HEK293T (cell line): ENCODE results near the gene MGAT4A.

Experiments used
- CTCF ChIA-PET: fragments of 350-600 bp; formaldehyde crosslinking; extraction: SDS; loops from one replicate; lab custom pipeline; 2021; ENCODE audit warnings: antibody characterized with exemption, inconsistent platforms; lab: Yijun Ruan, JAX
- POLR2A ChIA-PET: fragments of 350-600 bp; formaldehyde crosslinking; extraction: SDS; loops from one replicate; lab custom pipeline; 2020; ENCODE audit warnings: antibody characterized with exemption, inconsistent platforms; lab: Yijun Ruan, JAX
- DNase-seq: peaks from one replicate; pipeline ENCODE4 v3.0.0; 2012; ENCODE audit warnings: mixed read lengths; ENCODE audit errors: extremely low spot score
- ARNT ChIP-seq: fragments of 450-650 bp; IDR thresholded peaks from 2 replicates; pipeline ENCODE4 v1.6.1; 2017; ENCODE audit warnings: mild to moderate bottlenecking
- BHLHE40 ChIP-seq: fragments of 450-650 bp; IDR thresholded peaks from 2 replicates; pipeline ENCODE4 v1.6.1; 2016; ENCODE audit warnings: mild to moderate bottlenecking, moderate library complexity, borderline replicate concordance
- CTBP1 ChIP-seq: fragments of 450-650 bp; IDR thresholded peaks from 2 replicates; pipeline ENCODE4 v1.6.1; 2016; ENCODE audit warnings: borderline replicate concordance
- ELF4 ChIP-seq: fragments of 450-650 bp; IDR thresholded peaks from 2 replicates; pipeline ENCODE4 v1.6.1; 2017; ENCODE audit warnings: antibody characterized with exemption
- FOXA1 ChIP-seq: fragments of 450-650 bp; IDR thresholded peaks from 2 replicates; pipeline ENCODE4 v1.6.1; 2016; ENCODE audit warnings: mild to moderate bottlenecking
- FOXK2 ChIP-seq: fragments of 450-650 bp; IDR thresholded peaks from 2 replicates; pipeline ENCODE4 v1.6.1; 2016; ENCODE audit warnings: mild to moderate bottlenecking
- FOXM1 ChIP-seq: fragments of 450-650 bp; IDR thresholded peaks from 2 replicates; pipeline ENCODE4 v1.6.1; 2017; ENCODE audit warnings: mild to moderate bottlenecking, borderline replicate concordance
- HDGF ChIP-seq: fragments of 450-650 bp; IDR thresholded peaks from 2 replicates; pipeline ENCODE4 v1.6.1; 2017; ENCODE audit warnings: antibody characterized with exemption, borderline replicate concordance
- L3MBTL2 ChIP-seq: fragments of 450-650 bp; conservative IDR thresholded peaks from 2 replicates; pipeline ENCODE4 v1.6.1; 2016; ENCODE audit warnings: mild to moderate bottlenecking
- LEF1 ChIP-seq: fragments of 450-650 bp; IDR thresholded peaks from 2 replicates; pipeline ENCODE4 v1.6.1; 2017; ENCODE audit warnings: mild to moderate bottlenecking, borderline replicate concordance
- NFRKB ChIP-seq: fragments of 450-650 bp; IDR thresholded peaks from 2 replicates; pipeline ENCODE4 v1.6.1; 2016; ENCODE audit warnings: mild to moderate bottlenecking, moderate library complexity
- SP1 ChIP-seq: fragments of 450-650 bp; IDR thresholded peaks from 2 replicates; pipeline ENCODE4 v1.6.1; 2017
- SUZ12 ChIP-seq: fragments of 450-650 bp; IDR thresholded peaks from 2 replicates; pipeline ENCODE4 v1.6.1; 2016; ENCODE audit warnings: mild to moderate bottlenecking
- TARDBP ChIP-seq: fragments of 450-650 bp; IDR thresholded peaks from 2 replicates; pipeline ENCODE4 v1.6.1; 2016
- ZNF384 ChIP-seq: fragments of 450-650 bp; IDR thresholded peaks from 2 replicates; pipeline ENCODE4 v1.6.1; 2016
- TF ChIP-seq, protein P1 (sequence below): fragments of 450-650 bp; IDR thresholded peaks from 2 replicates; pipeline ENCODE4 v1.6.1; 2016

The MGAT4A gene

DNA sequence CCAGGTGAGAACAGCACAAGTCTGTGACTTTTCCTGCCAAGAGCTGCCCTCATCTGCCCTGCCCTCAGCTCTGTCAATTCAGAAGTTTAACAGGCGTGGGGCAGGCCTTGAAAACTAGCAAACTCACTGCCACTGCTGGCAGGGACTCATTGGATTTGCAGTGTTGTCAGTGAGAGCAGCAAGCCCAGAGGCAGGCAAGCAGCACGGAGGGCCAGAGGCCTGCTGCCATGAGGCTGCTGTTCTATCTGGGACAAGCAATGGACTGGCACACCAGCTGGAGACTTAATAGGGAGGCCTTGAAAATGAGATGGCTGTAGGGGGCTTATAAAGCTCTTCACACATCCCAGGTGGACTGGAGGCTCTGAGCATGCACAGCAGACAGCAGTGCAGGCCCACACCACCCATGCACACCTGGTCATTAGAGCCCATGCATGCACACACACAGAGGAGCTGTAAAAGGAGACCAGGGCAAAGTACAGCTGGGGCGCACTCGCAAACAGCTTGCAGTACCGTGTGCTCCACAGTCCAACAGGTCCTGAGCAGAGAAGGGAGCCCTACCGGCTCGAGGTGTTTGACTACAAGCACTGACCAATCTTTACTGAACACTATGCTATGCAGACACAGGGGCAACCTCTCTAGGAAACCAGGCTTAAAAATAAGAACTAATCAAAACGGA is 28.7 kb downstream of the MGAT4A start:
- ChIA-PET CTCF (no interaction called here), POLR2A (interaction anchor here (0.8 kb wide), 1 partner anchor 28 kb away, joined by 3 read pairs; the partner anchor contains the start of gene MGAT4A)
- TF ChIP-seq, protein P1, sequence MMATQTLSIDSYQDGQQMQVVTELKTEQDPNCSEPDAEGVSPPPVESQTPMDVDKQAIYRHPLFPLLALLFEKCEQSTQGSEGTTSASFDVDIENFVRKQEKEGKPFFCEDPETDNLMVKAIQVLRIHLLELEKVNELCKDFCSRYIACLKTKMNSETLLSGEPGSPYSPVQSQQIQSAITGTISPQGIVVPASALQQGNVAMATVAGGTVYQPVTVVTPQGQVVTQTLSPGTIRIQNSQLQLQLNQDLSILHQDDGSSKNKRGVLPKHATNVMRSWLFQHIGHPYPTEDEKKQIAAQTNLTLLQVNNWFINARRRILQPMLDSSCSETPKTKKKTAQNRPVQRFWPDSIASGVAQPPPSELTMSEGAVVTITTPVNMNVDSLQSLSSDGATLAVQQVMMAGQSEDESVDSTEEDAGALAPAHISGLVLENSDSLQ: no peak
- no peak for TF ChIP-seq SUZ12
- TF ChIP-seq FOXA1: no peak
- DNase-seq: no peak

DNA sequence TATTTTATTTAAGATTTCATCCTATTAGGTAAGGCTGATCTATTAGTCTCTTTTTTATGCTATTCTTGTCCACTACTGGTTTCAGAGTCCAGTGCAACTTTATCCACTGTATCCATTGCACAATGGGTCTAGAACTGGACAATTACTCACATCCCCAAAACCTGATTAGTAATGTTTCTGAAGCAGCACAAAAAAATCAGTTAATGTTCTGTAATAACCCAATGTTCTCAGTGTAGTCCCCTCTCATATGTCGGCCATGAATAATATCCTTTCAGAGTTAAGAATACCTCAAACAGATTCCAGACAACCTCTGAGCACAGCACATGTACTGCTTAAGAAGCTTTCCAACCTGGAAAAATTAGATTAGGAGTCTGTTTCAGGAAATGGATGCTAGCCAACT is 29.7 kb downstream of the MGAT4A start:
- ChIA-PET POLR2A (interaction anchor here (0.8 to 1.0 kb wide), 2 partner anchors 21 to 29 kb away, joined by 3 read pairs; partner anchors contain the start of gene MGAT4A), CTCF (no interaction called here)
- TF ChIP-seq, protein P1: no peak
- no peak for TF ChIP-seq ARNT
- no peak for DNase-seq

DNA sequence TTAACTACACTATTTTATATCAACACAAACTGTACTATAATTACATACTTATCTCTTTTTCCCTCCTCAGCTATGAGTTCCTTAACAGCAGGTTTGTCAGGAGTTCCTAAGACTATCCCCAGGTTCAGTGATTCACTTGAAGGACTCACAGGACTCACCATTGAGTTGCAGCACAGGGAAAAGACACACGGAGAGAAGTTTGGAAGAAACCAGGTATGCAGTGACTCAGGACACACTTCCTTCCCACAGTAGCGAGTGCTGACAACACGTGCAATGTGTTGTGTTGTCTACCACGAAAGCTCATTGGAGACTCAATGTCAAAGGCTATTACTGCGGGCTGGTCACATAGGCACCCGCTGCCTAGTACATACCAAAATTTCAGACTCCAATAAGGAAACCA is 32.0 kb downstream of the MGAT4A start:
- DNase-seq: no peak
- ChIA-PET CTCF (no interaction called here), POLR2A (no interaction called here)
- TF ChIP-seq FOXK2 (no peak), FOXA1 (no peak), LEF1 (no peak)

DNA sequence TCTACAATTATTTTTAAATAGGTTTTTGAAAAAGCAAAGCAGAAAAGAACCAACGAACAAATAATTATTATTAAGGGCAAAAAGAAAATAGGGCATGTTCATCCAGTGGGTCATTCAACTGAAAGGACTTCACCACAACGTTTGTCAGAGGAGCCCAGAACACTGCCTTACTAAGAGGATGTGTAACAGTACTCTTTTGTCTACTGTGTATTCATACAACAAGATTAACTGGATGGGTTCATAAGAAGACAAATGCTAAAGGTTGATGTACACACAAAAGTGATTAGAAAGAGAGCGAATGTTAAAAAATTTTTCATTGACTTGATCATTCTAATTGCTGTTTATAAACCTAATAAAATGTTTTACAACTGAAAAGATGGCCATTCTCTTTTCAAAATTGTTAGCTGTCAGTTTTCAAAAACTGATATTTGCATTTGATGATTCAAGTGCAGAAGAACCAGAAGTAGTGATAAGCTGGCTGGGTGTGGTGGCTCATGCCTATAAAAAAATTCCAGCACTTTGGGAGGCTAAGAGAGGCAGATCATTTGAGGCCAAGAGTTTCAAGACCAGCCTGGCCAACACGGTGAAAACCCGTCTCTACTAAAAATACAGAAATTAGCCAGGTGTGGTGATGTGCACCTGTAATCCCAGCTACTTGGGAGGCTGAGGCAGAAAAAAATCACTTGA is 33.1 kb downstream of the MGAT4A start:
- CTCF ChIA-PET: no interaction called here

DNA sequence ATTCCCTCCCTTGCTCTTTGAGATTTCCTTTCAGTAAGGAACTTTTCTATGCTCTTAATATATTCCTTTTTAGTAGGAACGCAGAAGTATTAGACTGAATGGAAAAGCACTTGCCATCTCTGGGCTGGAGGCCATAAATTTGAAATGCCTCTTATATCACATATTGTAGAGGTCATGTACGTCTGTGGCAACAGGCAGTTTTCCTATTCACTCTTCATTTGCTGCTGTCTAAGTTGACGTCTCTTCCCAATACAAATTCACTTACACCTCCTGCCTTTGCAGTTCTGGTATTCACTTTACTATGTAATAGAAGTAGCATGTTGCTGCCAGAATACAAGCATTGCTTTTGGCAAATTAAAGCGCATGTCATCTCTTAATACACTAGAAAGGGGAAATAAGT is 34.7 kb downstream of the MGAT4A start:
- POLR2A ChIA-PET: no interaction called here
- DNase-seq: no peak
- TF ChIP-seq SUZ12 (no peak), NFRKB (no peak), ZNF384 (no peak), HDGF (no peak), CTBP1 (no peak), SP1 (no peak), TARDBP (no peak)
- CTCF ChIA-PET: no interaction called here

More for the DNA sequence above, 33.1 kb downstream of the MGAT4A start:
- POLR2A ChIA-PET: no interaction called here
- DNase-seq: no peak
- TF ChIP-seq SUZ12: no peak
- no peak for TF ChIP-seq TARDBP
- no peak for TF ChIP-seq LEF1
- TF ChIP-seq ELF4: no peak
- TF ChIP-seq L3MBTL2: no peak
- no peak for TF ChIP-seq CTBP1
- TF ChIP-seq ARNT: no peak
- TF ChIP-seq NFRKB: no peak
- TF ChIP-seq, protein P1: no peak
- TF ChIP-seq FOXM1: no peak
- TF ChIP-seq BHLHE40: no peak
- TF ChIP-seq SP1: no peak
- no peak for TF ChIP-seq ZNF384
- no peak for TF ChIP-seq FOXK2
- TF ChIP-seq HDGF: no peak
- no peak for TF ChIP-seq FOXA1

DNA sequence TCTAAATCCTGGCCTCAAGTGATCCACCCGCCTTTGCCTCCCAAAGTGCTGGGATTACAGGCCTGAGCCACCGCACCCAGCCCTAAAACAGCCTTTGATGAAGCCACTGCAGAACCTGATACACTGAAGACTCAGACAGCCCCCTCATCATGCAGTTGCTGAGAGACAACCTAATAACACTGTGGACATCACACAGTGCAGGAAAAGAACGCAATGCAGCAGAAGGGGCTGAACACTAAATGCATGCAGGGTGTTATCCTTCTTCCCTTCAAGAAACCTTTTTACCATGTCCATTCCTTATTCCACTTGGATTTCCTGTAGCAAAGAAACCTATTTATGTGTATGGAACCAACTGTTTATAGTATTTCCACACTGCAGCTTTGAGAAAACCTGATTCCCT is 35.7 kb downstream of the MGAT4A start:
- DNase-seq: no peak
- ChIA-PET POLR2A (no interaction called here), CTCF (no interaction called here)
- TF ChIP-seq TARDBP: no peak
- TF ChIP-seq ZNF384: no peak
- no peak for TF ChIP-seq FOXA1
- TF ChIP-seq FOXK2: no peak
- TF ChIP-seq HDGF: no peak
- no peak for TF ChIP-seq FOXM1
- no peak for TF ChIP-seq L3MBTL2
- TF ChIP-seq, protein P1: no peak
- TF ChIP-seq ARNT: no peak
- TF ChIP-seq CTBP1: no peak
- no peak for TF ChIP-seq NFRKB
- TF ChIP-seq BHLHE40: no peak
- no peak for TF ChIP-seq ELF4
- TF ChIP-seq LEF1: no peak
- no peak for TF ChIP-seq SUZ12
- TF ChIP-seq SP1: no peak
